ENCODE measurements around the gene ZNF593OS.

- TF ChIP-seq CTCF (IDR thresholded peaks at IDR 0.05; ENCODE audit: extremely low read depth in 1 of 2, insufficient read depth in 1 of 2, low read depth in 1 of 2, low read length in 2 of 2), result no peak
- no peak for TF ChIP-seq EZH2 (IDR thresholded peaks at IDR 0.05; ENCODE audit: borderline replicate concordance, low read depth, low read length, severe bottlenecking)
- no peak for TF ChIP-seq POLR2A (IDR thresholded peaks at IDR 0.05; ENCODE audit: low read depth, low read length)
- TF ChIP-seq POLR2AphosphoS5 (IDR thresholded peaks at IDR 0.05; ENCODE audit: insufficient read depth, low read depth, low read length), result no peak
- no peak for TF ChIP-seq MYC (IDR thresholded peaks at IDR 0.05; ENCODE audit: low read depth, low read length)
- no peak for TF ChIP-seq JUN (IDR thresholded peaks at IDR 0.05; ENCODE audit: borderline replicate concordance, insufficient read depth, insufficient read length, low read depth)
- no peak for TF ChIP-seq GATA2 (IDR thresholded peaks at IDR 0.05; ENCODE audit: insufficient read depth, insufficient read length, low read depth, low read length)
- TF ChIP-seq FOS (IDR thresholded peaks at IDR 0.05; ENCODE audit: borderline replicate concordance, insufficient read depth, low read length), result no peak
- no peak for TF ChIP-seq MAX (IDR thresholded peaks at IDR 0.05; ENCODE audit: insufficient read depth, insufficient read length)
These were observed 4.8 kb downstream of the ZNF593OS start for GRCh38 chr1:26166719-26167281.

Measured in endothelial cell of umbilical vein (primary cell).